Left ventricle myocardium inferior (tissue), 1 donor: ENCODE measurements around the gene CHL1. TPM values are rescaled to one million over a fixed set of nuclear protein-coding genes. Genes with fewer than 3 reads are reported as not detected.

Experiments used
- DNase-seq: peaks from one replicate; pipeline ENCODE4 v3.0.0-alpha.2; 2020
- H3K27ac ChIP-seq: fragments of 200-600 bp; replicated peaks from 2 replicates; pipeline ENCODE4 v1.8.0; 2021
- H3K27me3 ChIP-seq: fragments of 200-600 bp; 2 replicates; pipeline ENCODE4 v1.8.0; 2021; ENCODE audit warnings: low read depth
- H3K36me3 ChIP-seq: fragments of 200-600 bp; 2 replicates; pipeline ENCODE4 v1.8.0; 2021
- H3K4me1 ChIP-seq: fragments of 200-600 bp; 2 replicates; pipeline ENCODE4 v1.8.0; 2021
- H3K4me3 ChIP-seq: fragments of 200-600 bp; 2 replicates; pipeline ENCODE4 v1.8.0; 2021; ENCODE audit warnings: mild to moderate bottlenecking, moderate library complexity
- H3K9me3 ChIP-seq: fragments of 200-600 bp; replicated peaks from 2 replicates; pipeline ENCODE4 v1.8.0; 2021
- intact Hi-C: fragments of 100-400 bp; cut with micrococcal nuclease; formaldehyde crosslinking; loops from one replicate; pipeline ENCODE4 v1.11.0; 2022
- total RNA-seq: library from RNA; stranded (reverse); fragmentation: NEBNext Ultra II Directional; extraction: Animal tissue kit (Norgen Biotek cat#: 25700); gene quantifications from one replicate; pipeline ENCODE4 v1.2.1, GENCODE V29; 2021
- TF ChIP-seq, protein P1 (sequence below): fragments of 200-600 bp; IDR thresholded peaks from 2 replicates; pipeline ENCODE4 v1.8.0; 2021; ENCODE audit warnings: antibody characterized with exemption, mild to moderate bottlenecking, borderline replicate concordance
- donor health status: DM: no; HTN: yes; CAD: no; lungs with severe emphysema.

The CHL1 gene
- total RNA-seq, 1 donor from 2014 or later: 8.8 TPM

DNA sequence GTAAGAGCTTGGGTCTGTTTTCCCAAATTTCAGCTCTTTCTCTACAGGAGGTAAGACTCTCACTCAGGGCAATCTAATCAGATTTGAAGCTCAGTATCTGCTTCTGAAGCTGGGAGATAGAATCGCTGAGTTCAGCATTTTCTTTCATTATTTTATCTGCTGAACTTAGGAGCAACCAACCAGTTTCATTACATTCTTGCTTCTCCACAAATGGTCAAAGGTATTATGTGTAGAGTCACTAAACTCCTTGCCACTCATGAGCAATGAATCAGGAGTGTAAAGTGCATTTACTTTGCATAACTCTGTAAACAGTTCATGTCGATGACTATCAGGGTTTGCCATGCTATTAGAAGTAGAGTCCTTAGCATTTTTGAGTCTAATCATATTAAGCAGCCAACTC lies 249.4 kb downstream of the CHL1 start:
- TF ChIP-seq, protein P1, sequence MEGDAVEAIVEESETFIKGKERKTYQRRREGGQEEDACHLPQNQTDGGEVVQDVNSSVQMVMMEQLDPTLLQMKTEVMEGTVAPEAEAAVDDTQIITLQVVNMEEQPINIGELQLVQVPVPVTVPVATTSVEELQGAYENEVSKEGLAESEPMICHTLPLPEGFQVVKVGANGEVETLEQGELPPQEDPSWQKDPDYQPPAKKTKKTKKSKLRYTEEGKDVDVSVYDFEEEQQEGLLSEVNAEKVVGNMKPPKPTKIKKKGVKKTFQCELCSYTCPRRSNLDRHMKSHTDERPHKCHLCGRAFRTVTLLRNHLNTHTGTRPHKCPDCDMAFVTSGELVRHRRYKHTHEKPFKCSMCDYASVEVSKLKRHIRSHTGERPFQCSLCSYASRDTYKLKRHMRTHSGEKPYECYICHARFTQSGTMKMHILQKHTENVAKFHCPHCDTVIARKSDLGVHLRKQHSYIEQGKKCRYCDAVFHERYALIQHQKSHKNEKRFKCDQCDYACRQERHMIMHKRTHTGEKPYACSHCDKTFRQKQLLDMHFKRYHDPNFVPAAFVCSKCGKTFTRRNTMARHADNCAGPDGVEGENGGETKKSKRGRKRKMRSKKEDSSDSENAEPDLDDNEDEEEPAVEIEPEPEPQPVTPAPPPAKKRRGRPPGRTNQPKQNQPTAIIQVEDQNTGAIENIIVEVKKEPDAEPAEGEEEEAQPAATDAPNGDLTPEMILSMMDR: no peak
- H3K4me1 ChIP-seq: no peaks in the 10 kb centered on the region

DNA sequence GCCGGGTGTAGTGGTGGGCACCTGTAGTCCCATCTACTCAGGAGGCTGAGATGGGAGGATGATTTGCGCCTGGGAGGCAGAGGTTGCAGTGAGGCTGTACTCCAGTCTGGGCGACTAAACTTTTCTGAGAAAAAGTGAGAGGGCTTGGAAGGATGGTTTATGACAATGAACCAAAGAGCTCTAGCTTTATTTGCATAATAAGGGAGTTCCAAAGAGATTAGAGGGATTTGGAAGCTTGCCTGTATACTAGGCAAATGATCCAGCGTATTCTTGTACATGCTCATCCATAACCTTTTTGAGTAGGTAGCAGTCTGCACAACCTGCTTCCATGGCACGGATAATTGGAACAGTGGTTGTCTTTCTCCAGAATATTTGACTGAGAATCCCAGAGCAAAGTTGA lies 251.1 kb downstream of the CHL1 start:
- H3K27ac ChIP-seq: no peak overlapping the region
- no peaks in the 10 kb centered on the region for H3K4me1 ChIP-seq
- H3K4me3 ChIP-seq: no peak overlapping the region
- intact Hi-C loops: no loop called here
- no peak for DNase-seq
- peaks cover 8% of the 10 kb centered on the region for H3K9me3 ChIP-seq
- peaks cover 4% of the 10 kb centered on the region for H3K27me3 ChIP-seq
- TF ChIP-seq, protein P1: no peak
- H3K36me3 ChIP-seq: no peaks in the 10 kb centered on the region

More for the DNA sequence above, 249.4 kb downstream of the CHL1 start:
- H3K9me3 ChIP-seq: peaks cover 8% of the 10 kb centered on the region
- H3K27ac ChIP-seq: no peak overlapping the region
- intact Hi-C loops: no loop called here
- no peak overlapping the region for H3K4me3 ChIP-seq
- peaks cover 4% of the 10 kb centered on the region for H3K27me3 ChIP-seq
- H3K36me3 ChIP-seq: no peaks in the 10 kb centered on the region
- DNase-seq: no peak

DNA sequence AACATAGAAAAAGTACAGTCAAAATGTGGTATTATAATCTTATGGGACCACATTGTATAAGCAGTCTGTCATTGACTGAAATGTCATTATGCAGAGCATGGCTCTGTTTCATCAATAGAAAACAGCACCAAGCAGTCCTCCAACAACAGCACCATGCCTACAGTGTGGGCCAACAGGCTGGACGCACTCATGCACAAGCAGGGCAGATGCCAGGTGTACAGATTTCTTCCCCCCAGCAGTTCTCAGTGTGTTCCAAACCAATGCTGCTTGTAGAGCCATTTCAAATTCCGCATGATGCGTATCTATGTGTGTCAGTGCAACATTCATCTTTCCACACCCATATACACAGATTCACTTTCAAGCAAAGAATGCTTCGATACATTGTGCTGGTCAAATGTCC lies 253.1 kb downstream of the CHL1 start:
- Histone ChIP-seq H3K9me3 (peaks cover 7% of the 10 kb centered on the region), H3K27ac (no peak overlapping the region), H3K27me3 (peaks cover 4% of the 10 kb centered on the region), H3K4me1 (no peaks in the 10 kb centered on the region), H3K36me3 (no peaks in the 10 kb centered on the region), H3K4me3 (no peak overlapping the region)
- intact Hi-C loops: no loop called here
- TF ChIP-seq, protein P1: no peak
- DNase-seq: no peak

DNA sequence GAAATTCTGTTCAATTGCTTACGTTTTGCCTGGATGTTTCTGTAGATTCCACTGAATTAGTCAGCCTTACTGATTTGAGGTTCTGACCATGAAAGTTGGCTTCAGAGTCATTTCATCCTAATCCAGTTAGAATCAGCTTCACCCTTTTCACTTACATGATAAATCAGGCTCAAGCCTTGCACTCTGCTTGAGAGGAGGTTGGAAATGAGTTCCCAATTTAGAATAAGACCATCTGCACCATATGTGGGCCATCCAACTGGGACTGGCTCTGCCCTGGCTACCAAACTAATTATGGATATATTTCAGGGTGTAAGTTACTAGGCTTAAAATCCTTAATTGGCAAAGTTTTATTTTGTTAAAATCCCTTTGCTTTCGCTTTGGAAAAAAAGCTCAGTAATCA lies 255.7 kb downstream of the CHL1 start:
- H3K9me3 ChIP-seq: no peaks in the 10 kb centered on the region
- TF ChIP-seq, protein P1: no peak
- intact Hi-C loops: no loop called here

DNA sequence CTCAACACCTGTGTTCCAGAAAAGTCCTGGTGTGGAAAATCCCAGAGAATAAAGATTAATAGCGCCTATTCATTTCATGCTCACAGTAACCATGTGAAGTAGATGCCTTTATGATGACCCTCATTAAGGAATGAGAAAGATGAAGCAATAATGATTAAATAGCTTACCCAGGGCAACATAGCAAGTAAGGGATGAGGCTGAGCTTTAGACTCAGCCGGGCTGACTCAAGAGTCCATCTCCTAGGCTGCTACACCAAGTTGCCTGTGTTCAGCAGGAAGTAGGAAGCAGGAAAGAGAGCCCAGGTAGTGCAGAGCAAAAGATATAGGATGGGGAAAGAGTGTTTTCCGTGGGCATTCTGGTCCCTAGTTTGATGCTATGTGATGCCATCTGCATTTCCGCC lies 256.5 kb downstream of the CHL1 start:
- no peak overlapping the region for H3K27ac ChIP-seq
- H3K27me3 ChIP-seq: peaks cover 10% of the 10 kb centered on the region
- DNase-seq: no peak
- H3K4me3 ChIP-seq: no peak overlapping the region
- no peaks in the 10 kb centered on the region for H3K36me3 ChIP-seq
- TF ChIP-seq, protein P1: no peak
- intact Hi-C loops: no loop called here
- no peaks in the 10 kb centered on the region for H3K4me1 ChIP-seq
- H3K9me3 ChIP-seq: no peaks in the 10 kb centered on the region

More for the DNA sequence above, 255.7 kb downstream of the CHL1 start:
- H3K4me3 ChIP-seq: no peak overlapping the region
- peaks cover 4% of the 10 kb centered on the region for H3K27me3 ChIP-seq
- H3K4me1 ChIP-seq: no peaks in the 10 kb centered on the region
- DNase-seq: no peak
- no peak overlapping the region for H3K27ac ChIP-seq
- no peaks in the 10 kb centered on the region for H3K36me3 ChIP-seq

DNA sequence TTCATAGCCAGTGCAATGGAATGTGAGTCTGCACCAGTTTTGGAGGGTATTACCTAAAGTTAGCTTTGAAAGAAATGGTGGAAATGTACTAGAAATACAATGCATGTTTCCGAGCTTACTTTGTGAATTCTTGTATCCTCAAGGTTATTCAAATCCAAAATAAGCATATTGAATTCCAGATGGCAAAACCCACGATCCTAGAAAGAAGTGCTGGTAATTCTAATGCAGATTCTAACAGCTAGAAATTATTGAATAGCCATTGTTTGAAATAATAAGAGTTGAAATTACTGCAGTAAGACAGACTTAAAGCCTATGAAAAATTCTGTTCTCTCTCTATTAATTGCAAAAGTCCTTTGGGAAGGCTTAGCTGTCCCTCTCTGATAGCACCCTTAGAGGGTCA lies 258.4 kb downstream of the CHL1 start:
- Histone ChIP-seq H3K27ac (no peak overlapping the region), H3K4me3 (no peak overlapping the region), H3K4me1 (no peaks in the 10 kb centered on the region), H3K9me3 (no peaks in the 10 kb centered on the region), H3K27me3 (peaks cover 16% of the 10 kb centered on the region), H3K36me3 (no peaks in the 10 kb centered on the region)
- TF ChIP-seq, protein P1: no peak
- DNase-seq: no peak
- intact Hi-C loops: no loop called here
